Urinary bladder (tissue), 4 donors: ENCODE data around the gene CRTC3. TPM values are rescaled to one million over a fixed set of nuclear protein-coding genes. Genes with fewer than 3 reads are reported as not detected.

Source experiments
- DNase-seq: peaks from one replicate; pipeline ENCODE4 v3.0.0-alpha.2; 2015; ENCODE audit errors: extremely low spot score
- H3K27ac ChIP-seq: one replicate; pipeline ENCODE4 v1.5.1; 2013; ENCODE audit warnings: low read depth, mild to moderate bottlenecking, moderate library complexity
- H3K36me3 ChIP-seq: one replicate; pipeline ENCODE4 v1.6.1; 2013; ENCODE audit warnings: mild to moderate bottlenecking, moderate library complexity; ENCODE audit not compliant: insufficient read depth
- H3K4me1 ChIP-seq: one replicate; pipeline ENCODE4 v1.6.1; 2013; ENCODE audit warnings: mild to moderate bottlenecking, moderate library complexity; ENCODE audit not compliant: insufficient read depth
- H3K4me3 ChIP-seq: one replicate; pipeline ENCODE4 v1.5.1; 2013; ENCODE audit warnings: low read depth, low read length
- WGBS: extraction: QIAGEN DNeasy Blood & Tissue Kit; methylation state at CpG from one replicate; pipeline ENCODE4 v1.1.7; 2013; 5-methylcytosine and 5-hydroxymethylcytosine counted together
- polyA plus RNA-seq: library from polyadenylated mRNA; stranded (reverse); fragments of 200-250 nt; gene quantifications from one replicate; pipeline ENCODE4 v1.2.3, GENCODE V29; 2013
- total RNA-seq: library from RNA; depleted of rRNA; stranded (reverse); fragments of >200 nt; gene quantifications from one replicate; pipeline ENCODE4 v1.2.3, GENCODE V29; 2014
- donor health status: healthy with polysubstance abuse.
- donor health status: healthy.

CRTC3 gene
- total and polyA plus RNA-seq, 2 donors: 41.3 to 41.9 TPM

- no peak overlapping the region for H3K4me3 ChIP-seq
- H3K36me3 ChIP-seq: no peaks in the 10 kb centered on the region
- no peak for DNase-seq
- WGBS: 34% methylated on average over 5 of the region's 5 CpGs
- H3K27ac ChIP-seq: peak overlapping the region; percentile 42
- no peaks in the 10 kb centered on the region for H3K4me1 ChIP-seq
Measured at GRCh38 chr15:90561344-90562244, 31.9 kb downstream of the CRTC3 start.

DNA sequence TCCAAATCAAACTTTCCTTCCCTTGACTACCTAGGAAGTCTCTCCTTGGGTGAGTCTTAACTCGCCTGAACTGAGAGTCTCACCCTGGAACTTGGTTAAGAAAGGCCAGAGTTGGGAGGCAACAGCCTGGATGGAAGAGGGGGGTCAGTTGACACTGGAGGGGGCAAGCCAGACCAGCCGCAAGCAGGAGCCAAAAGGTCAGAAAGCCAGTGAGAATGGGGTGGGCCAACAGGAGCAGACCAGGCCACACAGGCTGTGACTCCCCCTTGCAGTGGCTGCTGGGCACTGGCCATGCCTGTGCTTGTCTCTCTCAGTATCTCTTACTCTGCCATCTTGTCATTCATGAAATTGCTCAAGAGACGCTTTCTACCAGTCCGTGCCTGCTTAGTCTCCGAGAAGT, 32.9 kb downstream of the CRTC3 start:
- Histone ChIP-seq H3K4me1 (no peaks in the 10 kb centered on the region), H3K4me3 (no peak overlapping the region), H3K27ac (no peak overlapping the region), H3K36me3 (no peaks in the 10 kb centered on the region)
- DNase-seq: no peak
- 85% methylated on average over 5 of the region's 5 CpGs for WGBS

DNA sequence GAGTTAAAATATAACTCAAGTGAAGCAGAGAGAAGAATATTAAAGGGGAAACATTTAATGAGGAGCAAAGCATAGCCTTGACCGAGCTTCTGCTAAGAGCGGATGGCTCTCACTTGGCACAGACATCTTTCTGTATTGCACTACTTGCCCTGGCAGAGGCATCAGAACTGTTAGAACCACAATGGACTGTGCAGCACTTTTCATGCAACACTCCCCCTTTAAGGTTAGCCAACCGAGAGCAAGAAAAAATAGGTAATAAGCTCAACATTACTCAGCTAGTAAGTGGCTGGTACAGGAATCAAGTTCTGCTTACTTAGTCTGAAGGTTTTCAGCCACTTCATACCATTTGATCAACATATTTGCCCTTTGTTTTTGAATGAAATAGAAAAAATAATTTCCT, 33.7 kb downstream of the CRTC3 start:
- WGBS: 89% methylated on average over 3 of the region's 3 CpGs
- H3K4me3 ChIP-seq: no peak overlapping the region
- no peaks in the 10 kb centered on the region for H3K4me1 ChIP-seq
- H3K36me3 ChIP-seq: no peaks in the 10 kb centered on the region
- DNase-seq: no peak
- H3K27ac ChIP-seq: no peak overlapping the region

GRCh38 chr15:90564051-90564450, 34.3 kb downstream of the CRTC3 start:
- Histone ChIP-seq H3K4me1 (no peaks in the 10 kb centered on the region), H3K36me3 (no peaks in the 10 kb centered on the region), H3K4me3 (no peak overlapping the region), H3K27ac (no peak overlapping the region)
- DNase-seq: no peak
- WGBS: 44% methylated on average over 1 of the region's 1 CpG

- no peaks in the 10 kb centered on the region for H3K4me1 ChIP-seq
- 85% methylated on average over 2 of the region's 2 CpGs for WGBS
Measured at GRCh38 chr15:90564590-90564989, 34.9 kb downstream of the CRTC3 start.

GRCh38 chr15:90565866-90566265, 36.1 kb downstream of the CRTC3 start:
- DNase-seq: no peak
- Histone ChIP-seq H3K4me1 (no peaks in the 10 kb centered on the region), H3K4me3 (no peak overlapping the region), H3K36me3 (no peaks in the 10 kb centered on the region), H3K27ac (no peak overlapping the region)

More at GRCh38 chr15:90564590-90564989, 34.9 kb downstream of the CRTC3 start:
- no peak for DNase-seq
- Histone ChIP-seq H3K4me3 (no peak overlapping the region), H3K27ac (no peak overlapping the region), H3K36me3 (no peaks in the 10 kb centered on the region)

DNA sequence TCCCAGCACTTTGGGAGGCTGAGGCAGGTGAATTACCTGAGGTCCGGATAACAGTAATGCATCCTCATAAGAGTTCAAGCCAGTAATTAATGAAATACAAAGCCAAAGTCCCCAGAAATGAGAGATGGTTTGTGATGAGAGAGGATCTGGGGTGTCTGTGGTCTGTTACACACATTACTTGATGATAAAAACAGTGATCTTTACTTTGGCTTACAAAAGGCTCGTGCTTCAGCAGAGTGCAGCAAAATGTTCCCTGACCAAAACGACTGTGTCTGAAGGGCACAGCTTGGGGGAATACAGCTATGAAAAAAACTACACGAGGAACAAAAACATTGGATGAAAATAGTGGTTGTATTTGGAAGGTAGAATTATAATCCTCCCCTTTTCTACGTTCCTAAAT, 40.9 kb downstream of the CRTC3 start:
- no peak overlapping the region for H3K27ac ChIP-seq
- no peak overlapping the region for H3K4me3 ChIP-seq
- 55% methylated on average over 5 of the region's 5 CpGs for WGBS
- no peaks in the 10 kb centered on the region for H3K36me3 ChIP-seq
- DNase-seq: no peak
- H3K4me1 ChIP-seq: no peaks in the 10 kb centered on the region

- H3K4me3 ChIP-seq: no peak overlapping the region
- no peak overlapping the region for H3K27ac ChIP-seq
- WGBS: 63% methylated on average over 4 of the region's 4 CpGs
- H3K36me3 ChIP-seq: no peaks in the 10 kb centered on the region
- DNase-seq: no peak
- no peaks in the 10 kb centered on the region for H3K4me1 ChIP-seq
Measured at GRCh38 chr15:90571063-90571541, 41.4 kb downstream of the CRTC3 start.

- no peak overlapping the region for H3K27ac ChIP-seq
- no peaks in the 10 kb centered on the region for H3K36me3 ChIP-seq
- DNase-seq: no peak
- WGBS: 94% methylated on average over 3 of the region's 3 CpGs
- H3K4me3 ChIP-seq: no peak overlapping the region
- no peaks in the 10 kb centered on the region for H3K4me1 ChIP-seq
Measured at GRCh38 chr15:90572893-90573292, 43.2 kb downstream of the CRTC3 start.

- no peaks in the 10 kb centered on the region for H3K36me3 ChIP-seq
- no peak overlapping the region for H3K4me3 ChIP-seq
- WGBS: 92% methylated on average over 7 of the region's 7 CpGs
- H3K27ac ChIP-seq: no peak overlapping the region
- no peaks in the 10 kb centered on the region for H3K4me1 ChIP-seq
- DNase-seq: no peak
Measured at GRCh38 chr15:90576711-90577389, 47.1 kb downstream of the CRTC3 start.

DNA sequence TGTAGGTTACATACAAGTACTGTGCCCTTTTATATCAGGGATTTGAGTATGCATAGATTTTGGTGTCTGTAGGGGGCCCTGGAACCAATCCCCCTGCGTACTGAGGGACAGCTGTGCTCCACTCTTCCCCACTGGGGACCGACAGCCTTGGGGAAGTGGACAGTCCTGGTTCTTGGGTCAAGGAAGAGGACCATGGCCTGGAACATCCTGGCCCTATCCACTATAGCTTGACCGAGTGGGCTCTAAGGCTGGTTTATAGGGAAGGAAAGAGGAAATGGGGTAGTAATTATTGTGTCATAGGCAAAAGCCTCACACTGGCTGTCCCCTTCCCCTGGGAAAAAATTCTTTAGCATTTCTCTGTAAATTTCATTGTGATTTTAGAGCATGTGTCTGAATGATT, 49.5 kb downstream of the CRTC3 start:
- DNase-seq: no peak
- H3K4me1 ChIP-seq: peaks cover 2% of the 10 kb centered on the region
- H3K4me3 ChIP-seq: no peak overlapping the region
- H3K27ac ChIP-seq: no peak overlapping the region
- whole genome bisulfite sequencing: 88% methylated on average over 3 of the region's 3 CpGs
- no peaks in the 10 kb centered on the region for H3K36me3 ChIP-seq

DNA sequence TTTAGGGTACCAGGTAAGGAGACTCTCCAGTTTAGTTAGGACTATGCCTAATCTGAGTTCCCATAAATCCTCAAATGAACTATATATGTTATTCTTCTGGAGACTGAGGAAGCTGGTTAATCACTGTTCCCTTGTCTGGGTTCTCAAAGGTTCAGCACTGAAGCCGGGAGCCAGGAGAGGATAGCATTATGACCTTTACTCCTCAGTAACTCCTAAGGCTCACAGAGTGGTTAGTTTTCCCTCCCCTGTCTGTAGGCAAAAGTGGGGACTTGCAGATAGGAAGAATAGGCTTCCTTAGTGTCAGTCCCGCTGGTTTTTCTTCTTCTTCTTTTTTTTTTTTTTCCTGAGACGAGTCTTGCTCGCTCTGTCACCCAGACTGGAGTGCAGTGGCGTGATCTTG, 50.4 kb downstream of the CRTC3 start:
- no peak overlapping the region for H3K4me3 ChIP-seq
- 72% methylated on average over 5 of the region's 5 CpGs for WGBS
- no peaks in the 10 kb centered on the region for H3K36me3 ChIP-seq
- H3K4me1 ChIP-seq: peaks cover 2% of the 10 kb centered on the region
- no peak for DNase-seq
- no peak overlapping the region for H3K27ac ChIP-seq

DNA sequence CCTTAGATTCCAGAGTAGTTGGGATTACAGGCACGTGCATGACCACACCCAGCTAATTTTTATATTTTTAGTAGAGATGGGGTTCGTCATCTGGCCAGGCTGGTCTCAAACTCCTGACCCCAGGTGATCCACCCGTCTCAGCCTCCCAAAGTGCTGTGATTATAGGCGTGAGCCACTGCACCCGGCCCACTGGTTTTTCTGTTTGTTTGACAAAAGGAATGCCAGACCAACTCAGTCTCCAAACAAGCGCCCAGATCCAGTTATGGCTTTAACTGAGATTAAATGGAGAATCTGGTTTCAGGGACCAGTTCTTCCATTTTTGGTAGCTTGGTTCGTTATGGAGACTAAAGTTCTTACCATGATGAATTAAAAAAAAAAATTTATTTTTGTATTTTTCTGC, 50.8 kb downstream of the CRTC3 start:
- Histone ChIP-seq H3K27ac (no peak overlapping the region), H3K4me1 (peaks cover 2% of the 10 kb centered on the region), H3K36me3 (no peaks in the 10 kb centered on the region), H3K4me3 (no peak overlapping the region)
- no peak for DNase-seq
- WGBS: 56% methylated on average over 7 of the region's 7 CpGs

- H3K4me1 ChIP-seq: peaks cover 2% of the 10 kb centered on the region
- no peak for DNase-seq
- H3K36me3 ChIP-seq: no peaks in the 10 kb centered on the region
- no peak overlapping the region for H3K27ac ChIP-seq
- WGBS: 87% methylated on average over 3 of the region's 3 CpGs
- H3K4me3 ChIP-seq: no peak overlapping the region
Measured at GRCh38 chr15:90580946-90581345, 51.2 kb downstream of the CRTC3 start.
